Tongue (tissue), 2 donors: Measurements from ENCODE around the gene AOX1. TPM values are rescaled to one million over a fixed set of nuclear protein-coding genes. Genes with fewer than 3 reads are reported as not detected.
"Not testable (repeated sequence)": the region's sequence is repeated elsewhere in the genome, so short reads cannot be mapped to it uniquely, and the experiment has no call there.

Experiments
- DNase-seq: peaks from one replicate; pipeline ENCODE4 v3.0.0-alpha.2; 2015
- total RNA-seq: library from RNA; depleted of rRNA; stranded (reverse); fragments of >200 nt; gene quantifications from one replicate; pipeline ENCODE4 v1.2.3, GENCODE V29; 2014

The AOX1 gene
- 3.3 TPM for total RNA-seq

- DNase-seq = peak; percentile 76
These were observed at the start of gene AOX1 for GRCh38 chr2:200585730-200586643. TSS of gene AOX1 (plus strand) at chr2:200586014. CDS start at chr2:200586109, 95 bp downstream.

GRCh38 chr2:200538139-200538538 is 47.7 kb upstream of the AOX1 start:
- DNase-seq = no peak

DNA sequence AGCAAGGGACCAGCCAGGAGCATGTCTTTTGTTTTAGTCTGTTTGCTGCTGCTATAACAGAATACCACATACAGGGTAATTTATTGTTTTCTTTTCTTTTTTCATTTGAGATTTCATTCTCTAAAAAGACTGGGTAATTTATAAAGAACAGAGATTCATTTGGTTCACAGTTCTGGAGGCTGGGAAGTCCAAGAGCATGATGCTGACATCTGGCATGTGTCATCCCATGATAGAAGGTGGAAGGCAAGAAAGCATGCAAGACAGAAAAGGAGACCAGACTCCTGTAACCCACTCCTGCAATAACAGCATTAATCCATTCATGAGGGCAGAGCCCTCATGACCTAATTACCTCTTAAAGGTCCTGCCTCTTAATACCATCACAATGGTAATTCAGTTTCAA is 45.0 kb upstream of the AOX1 start:
- DNase-seq = no peak

DNA sequence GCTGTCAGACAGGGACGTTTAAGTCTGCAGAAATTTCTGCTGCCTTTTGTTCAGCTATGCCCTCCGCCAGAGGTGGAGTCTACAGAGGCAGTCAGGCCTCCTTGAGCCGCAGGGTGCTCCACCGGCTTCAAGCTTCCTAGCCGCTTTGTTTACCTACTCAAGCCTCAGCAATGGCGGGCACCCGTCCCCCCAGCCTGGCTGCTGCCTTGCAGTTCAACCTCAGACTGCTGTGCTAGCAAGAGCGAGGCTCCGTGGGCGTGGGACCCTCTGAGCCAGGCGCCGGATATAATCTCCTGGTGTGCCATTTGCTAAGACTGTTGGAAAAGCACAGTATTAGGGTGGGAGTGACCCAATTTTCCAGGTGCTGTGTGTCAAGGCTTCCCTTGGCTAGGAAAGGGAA is 19.2 kb upstream of the AOX1 start:
- DNase-seq = not testable (repeated sequence)

- DNase-seq = no peak
These were observed 17.9 kb upstream of the AOX1 start for GRCh38 chr2:200567932-200568331.

- no peak for DNase-seq
These were observed 9.9 kb upstream of the AOX1 start for GRCh38 chr2:200575957-200576356.

DNA sequence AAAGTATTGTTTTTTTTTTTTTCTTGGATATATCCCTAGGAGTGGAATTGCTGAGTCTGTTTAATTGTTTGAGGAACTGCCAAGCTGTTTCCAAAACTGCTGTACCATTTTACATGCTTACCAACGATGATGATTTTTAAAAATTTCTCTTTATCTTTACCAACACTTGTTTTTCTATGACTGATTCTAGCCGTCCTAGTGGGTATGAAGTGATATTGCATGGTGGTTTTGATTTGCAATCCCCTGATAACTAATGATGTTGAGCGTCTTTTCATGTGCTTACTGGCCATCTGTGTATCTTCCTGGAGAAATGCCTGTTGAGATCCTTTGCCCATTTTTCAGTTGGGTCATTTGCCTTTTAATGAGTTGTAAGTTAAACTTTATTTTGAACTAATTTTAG is 8.8 kb upstream of the AOX1 start:
- no peak for DNase-seq

DNA sequence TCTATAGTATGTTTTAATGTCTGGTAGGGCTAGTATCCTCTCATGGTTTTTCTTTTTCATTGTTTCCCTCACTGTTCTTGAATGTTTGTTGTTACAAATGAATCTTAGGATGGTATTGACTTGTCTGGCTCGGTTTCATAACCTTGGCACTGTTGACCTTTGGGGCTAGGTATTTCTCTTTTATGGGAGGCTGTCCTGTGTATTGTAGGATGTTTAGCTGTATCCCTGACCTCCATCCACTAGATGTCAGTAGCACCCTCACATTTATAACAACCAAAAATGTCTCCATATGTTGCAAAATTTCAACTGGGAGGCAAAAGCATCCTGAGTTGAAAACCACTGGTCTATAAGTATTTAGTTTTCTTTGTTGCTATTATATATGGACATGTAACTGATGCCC is 7.0 kb upstream of the AOX1 start:
- DNase-seq = no peak

- DNase-seq = no peak
These were observed 1.2 kb upstream of the AOX1 start for GRCh38 chr2:200584639-200585038.

DNA sequence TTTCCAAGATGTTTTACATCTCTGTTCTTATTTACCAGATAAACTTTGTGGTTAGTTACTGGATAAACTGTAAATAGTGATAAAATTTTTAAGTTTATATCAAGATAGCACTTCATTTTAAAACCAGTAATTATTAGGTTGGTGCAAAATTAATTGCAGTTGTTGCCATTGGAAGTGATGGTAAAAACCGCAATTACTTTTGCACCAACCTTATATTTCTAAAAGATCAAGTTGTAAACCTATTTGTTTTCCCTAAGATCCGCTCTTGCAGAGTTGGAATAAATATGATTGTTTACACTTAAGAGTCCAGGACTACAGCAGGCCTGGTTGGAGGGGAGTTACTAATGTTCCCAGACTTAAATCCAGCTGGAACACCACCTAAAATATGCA is 479 bp upstream of the AOX1 start:
- DNase-seq = no peak

DNA sequence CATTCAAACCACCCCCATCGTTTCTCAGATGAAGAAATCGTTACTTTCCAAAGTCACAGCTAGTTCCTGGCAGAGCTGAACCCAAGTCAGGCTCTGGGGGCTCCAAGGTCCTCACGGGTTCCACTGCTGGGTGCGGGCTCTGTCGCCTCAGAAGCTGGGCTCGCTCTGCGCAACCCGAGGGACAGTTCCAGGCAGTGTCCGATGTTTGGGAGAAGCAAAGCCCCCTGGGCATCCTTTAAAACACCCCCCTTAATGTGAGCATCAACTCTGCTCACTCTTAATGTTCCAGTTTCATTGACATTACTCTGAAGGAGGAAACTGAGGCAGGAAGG is 796 bp downstream of the AOX1 start:
- DNase-seq = no peak

- DNase-seq = no peak
These were observed 1.3 kb downstream of the AOX1 start for GRCh38 chr2:200587007-200587616.

DNA sequence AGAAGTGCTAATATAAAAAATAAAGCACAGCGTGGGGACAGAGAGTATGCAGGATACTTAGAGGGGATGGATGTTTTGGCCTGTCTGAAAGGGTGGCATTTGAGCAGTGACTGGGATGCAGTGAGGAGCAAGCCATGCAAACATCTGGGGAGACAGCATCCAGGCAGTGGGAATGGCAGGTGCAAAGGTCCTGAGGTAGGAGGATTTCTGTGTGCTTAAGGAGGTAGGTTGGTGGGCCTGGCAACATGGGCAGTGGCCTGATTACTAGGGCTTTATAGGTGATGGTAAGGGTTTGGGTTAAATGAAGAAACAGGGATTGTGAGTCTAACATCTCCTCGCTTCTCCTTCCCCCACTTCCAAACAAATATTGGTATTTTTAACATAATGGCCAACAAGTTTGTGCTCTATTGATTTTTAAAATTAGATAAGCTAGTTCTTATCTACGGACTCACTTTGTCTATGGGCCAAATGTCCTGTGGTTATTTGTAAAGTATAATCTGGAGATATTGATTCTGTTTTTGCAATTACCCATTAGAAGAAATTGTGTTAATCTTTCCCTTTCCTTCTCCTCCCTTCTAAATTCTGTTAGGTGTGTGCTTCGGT is 2.4 kb downstream of the AOX1 start:
- DNase-seq = no peak

- DNase-seq = no peak
These were observed 4.3 kb downstream of the AOX1 start for GRCh38 chr2:200590090-200590489.

DNA sequence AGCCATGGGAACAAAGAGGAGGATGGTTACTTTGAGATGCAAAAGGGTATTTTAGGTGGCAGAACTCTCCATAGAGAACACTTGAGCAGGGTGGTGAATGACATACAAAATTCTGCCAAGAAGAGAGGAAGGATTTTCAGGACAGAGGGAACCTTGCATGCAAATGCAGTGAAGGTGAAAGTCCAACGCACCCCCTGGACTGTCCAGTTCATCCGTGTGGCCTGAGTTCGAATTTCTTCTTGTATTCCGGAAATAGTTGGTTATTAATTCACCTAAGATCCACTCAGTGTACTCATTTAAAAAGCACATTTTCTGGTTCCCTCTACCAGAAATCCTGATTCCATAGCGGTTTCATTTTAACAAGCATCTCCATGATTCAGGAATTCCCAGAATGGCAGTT is 5.5 kb downstream of the AOX1 start:
- DNase-seq = no peak

GRCh38 chr2:200592406-200593075 is 6.7 kb downstream of the AOX1 start:
- peak; percentile 29 for DNase-seq

- DNase-seq = no peak
These were observed 8.1 kb downstream of the AOX1 start for GRCh38 chr2:200593905-200594304.

DNA sequence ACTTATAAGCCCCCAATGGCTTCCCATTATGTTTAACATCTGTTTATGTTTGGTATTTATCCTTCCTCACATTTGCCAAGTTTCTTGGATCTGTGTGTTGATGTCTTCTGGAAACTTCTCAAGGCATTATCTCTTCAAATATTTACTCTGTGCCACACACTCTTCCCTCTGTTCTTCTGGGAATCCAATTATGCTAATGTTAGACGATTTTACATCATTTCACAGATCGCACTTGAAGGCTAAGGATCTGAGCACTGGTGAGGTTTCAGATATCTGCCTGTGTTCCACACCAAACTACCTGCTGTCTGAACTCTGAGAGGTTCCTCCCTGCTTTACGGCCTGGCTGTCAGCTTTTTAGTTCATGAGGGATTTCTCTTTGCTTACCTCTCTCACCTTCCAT is 10.1 kb downstream of the AOX1 start:
- DNase-seq = no peak

DNA sequence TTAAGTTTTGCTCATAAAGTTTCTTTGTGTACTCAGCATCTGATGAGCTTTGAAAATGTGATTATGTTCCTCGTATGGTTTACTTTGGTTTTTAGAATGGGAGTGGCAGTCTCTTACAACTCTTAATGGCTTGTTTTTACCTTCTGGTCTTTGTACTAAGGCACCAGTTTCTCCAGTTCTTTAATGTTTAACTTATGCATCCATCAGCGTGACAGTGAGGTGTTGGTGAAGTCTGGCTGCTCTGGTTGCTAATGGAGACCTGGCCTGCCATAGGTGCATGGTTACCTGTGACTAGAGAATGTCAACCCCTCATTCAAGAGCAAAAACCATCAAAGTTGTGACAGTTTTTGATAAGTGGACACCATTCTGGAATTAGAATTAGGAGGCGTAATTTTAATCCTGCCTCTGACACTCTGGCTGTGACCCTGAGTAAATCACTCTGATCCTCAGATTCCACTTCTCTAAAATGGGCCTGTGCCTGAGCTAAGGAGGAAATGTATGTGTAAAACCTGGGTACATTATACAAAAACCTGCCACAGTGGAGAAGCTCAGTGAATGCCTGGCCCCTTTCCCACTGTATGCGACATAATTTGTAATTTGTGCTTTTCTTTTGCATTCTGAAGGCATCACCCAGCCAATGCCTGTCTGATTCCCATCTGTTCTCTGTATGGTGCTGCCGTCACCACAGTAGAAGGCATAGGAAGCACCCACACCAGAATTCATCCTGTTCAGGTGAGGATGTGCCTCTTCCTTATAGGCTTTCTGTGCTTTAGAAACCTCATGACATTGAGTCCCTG is 11.2 kb downstream of the AOX1 start:
- no peak for DNase-seq

- DNase-seq = no peak
These were observed 13.4 kb downstream of the AOX1 start for GRCh38 chr2:200599206-200599605.

DNA sequence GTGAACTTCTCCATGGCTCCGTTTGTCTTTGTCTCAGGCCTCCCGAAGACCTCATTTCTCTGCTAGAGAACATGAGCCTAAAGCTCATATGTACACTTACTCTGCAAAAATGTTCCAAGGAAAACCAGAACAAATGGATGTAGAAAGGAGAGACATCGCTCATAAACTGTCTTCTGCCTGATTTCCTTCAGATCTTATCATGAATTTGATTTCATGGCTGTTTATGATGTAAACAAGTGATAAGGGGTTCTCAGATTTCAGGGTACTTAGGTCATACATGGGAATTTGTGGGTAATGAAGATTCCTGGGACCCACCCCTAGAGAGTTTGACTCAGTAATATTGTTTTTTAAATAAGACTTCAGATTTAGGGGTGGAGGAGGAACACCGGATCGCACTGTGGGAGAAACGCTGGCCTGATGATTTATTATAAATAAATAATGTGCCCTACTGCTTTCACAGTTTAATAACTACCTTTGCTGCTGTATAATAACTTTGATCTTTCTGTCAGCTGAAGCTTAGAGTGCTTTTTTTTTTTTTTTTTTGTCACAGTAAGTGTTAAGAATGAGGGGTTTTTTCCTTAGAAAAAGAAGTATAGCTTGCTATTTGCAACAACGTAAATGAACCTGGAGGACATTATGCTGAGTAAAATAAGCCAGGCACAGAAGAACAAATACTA is 14.9 kb downstream of the AOX1 start:
- DNase-seq = no peak

GRCh38 chr2:200602584-200602983 is 16.8 kb downstream of the AOX1 start:
- no peak for DNase-seq
